Activated gamma-delta T cell treated with anti-CD3 and anti-CD28 coated beads, Interleukin-2, amount 50 U/mL, for 16 hours (primary cell): ENCODE measurements around the gene RNF224.
"Not testable (repeated sequence)": the region's sequence is repeated elsewhere in the genome, so short reads cannot be mapped to it uniquely, and the experiment has no call there.

Source experiments
- DNase-seq: peaks from one replicate; pipeline ENCODE4 v3.0.0-alpha.2; 2020; ENCODE audit warnings: low read depth

Gene RNF224

DNA sequence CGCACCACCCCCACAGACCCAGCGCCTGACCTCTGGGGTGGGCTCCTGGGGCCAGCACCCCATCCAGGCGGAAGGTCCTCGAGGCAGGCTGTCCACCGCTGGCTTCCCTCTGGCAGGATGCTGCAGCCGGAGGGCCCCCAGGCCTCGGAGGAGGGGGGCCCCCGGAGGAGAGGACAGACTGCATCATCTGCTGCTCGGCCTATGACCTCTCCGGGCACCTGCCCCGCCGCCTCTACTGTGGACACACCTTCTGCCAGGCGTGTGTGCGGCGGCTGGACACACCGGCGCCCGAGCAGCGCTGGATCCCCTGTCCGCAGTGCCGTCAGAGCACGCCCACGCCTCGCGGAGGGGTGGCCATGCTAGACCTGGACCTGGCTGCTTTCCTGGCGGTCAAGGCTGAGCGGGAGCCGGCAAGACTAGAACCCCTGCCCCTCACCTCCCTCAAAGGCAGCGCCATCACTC, 1.2 kb downstream of the RNF224 start:
- DNase-seq, result no peak

DNA sequence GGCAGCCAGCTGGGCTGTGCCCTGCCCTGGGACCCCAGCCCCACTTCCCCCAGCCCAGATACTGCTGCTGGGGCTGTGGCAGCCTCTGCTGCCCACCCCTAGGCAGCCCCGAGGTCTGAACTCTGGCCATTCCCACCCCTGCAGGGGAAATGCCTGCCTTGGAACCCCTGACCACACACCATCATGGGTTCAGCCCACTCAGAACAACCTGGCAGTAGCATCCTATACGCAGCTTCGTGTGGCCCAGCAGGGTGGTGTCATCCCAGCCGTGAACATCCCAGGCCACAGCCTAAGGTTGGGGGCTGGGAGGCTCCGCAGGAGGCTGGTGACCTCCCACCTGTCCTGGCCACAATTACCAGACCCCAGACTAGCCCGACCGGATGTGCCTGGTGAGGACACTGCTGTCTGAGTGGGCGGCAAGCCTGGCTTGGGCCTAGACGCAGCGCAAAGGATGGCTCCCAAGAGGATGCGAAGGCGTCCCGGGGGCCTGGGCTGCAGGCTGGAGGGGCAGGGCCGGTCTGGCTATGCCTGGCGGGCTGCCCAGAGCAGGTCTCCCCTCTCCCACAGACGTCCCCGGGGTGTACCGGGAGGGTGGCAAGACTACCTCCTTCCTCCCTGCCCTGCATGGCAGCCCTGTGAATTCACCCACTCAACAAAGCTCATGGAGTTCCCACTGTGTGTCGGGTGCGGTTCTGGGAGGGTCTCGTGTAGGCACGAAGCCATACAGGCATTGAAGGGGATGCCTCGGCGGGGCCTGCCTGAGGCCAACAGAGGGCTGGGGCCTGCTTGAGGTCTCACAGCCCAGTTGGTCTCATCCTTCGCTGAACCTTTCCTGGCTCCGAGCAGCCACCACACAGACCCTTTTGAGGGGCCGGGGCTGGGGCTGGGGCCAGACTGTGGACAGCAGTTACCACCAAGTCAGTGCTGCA, 1.9 kb downstream of the RNF224 start:
- DNase-seq, result no peak

GRCh38 chr9:137229903-137230704, 2.8 kb downstream of the RNF224 start:
- DNase-seq, result no peak

DNA sequence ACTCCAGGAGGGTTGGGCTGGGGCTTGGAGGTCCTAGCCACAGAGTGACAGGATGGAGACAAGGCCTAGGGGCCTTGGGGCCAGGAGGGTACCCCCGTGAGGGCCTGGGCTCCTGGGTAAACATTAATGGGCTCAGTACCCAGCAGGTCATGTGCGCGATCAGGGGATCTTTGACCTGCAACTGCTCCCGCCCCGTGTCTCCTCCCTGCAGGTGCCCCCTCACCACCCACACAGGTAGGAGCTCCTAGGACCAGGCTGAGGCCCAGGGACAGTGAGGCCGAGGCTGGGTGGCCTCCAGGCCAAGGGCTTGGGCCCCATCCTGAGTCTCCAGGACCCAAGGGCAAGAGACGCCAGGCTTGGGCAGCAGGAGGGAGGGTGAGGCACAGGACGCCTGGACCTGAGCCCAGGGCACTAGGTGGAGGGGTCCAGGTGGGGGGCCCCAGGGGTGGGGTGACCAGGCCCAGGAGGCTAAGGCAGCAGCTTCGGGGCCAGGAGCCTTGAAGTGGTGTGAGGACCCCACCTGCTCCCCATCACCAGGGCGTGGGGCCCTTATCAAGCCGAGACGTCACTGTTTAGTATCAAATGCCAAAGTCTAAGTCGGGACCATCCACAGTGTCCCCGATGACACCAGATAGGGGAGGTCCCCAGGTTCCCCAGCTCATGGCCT, 3.5 kb downstream of the RNF224 start, which contains the start of gene SLC34A3:
Gene SLC34A3, plus strand, starts transcription at position 197 of the 667 bp plus-strand sequence. CDS start 802 bp downstream, outside the sequence.
- DNase-seq, result no peak

- DNase-seq, result no peak
Observed at GRCh38 chr9:137231372-137232039, 4.2 kb downstream of the RNF224 start.

GRCh38 chr9:137232101-137232500, 4.8 kb downstream of the RNF224 start:
- DNase-seq, result no peak

DNA sequence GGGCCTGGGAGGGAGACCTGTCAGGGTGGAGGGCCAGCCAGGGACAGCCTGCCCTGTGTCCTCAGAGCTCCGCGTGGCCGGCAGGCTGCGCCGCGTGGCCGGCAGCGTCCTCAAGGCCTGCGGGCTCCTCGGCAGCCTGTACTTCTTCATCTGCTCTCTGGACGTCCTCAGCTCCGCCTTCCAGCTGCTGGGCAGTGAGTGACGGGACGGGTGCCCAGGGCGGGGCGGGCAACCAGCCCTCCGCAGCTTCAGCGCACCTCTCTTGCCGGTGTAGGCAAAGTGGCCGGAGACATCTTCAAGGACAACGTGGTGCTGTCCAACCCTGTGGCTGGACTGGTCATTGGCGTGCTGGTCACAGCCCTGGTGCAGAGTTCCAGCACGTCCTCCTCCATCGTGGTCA, 5.2 kb downstream of the RNF224 start:
- DNase-seq, result no peak

- DNase-seq, result no peak
Observed at GRCh38 chr9:137233143-137233980, 6.1 kb downstream of the RNF224 start.

DNA sequence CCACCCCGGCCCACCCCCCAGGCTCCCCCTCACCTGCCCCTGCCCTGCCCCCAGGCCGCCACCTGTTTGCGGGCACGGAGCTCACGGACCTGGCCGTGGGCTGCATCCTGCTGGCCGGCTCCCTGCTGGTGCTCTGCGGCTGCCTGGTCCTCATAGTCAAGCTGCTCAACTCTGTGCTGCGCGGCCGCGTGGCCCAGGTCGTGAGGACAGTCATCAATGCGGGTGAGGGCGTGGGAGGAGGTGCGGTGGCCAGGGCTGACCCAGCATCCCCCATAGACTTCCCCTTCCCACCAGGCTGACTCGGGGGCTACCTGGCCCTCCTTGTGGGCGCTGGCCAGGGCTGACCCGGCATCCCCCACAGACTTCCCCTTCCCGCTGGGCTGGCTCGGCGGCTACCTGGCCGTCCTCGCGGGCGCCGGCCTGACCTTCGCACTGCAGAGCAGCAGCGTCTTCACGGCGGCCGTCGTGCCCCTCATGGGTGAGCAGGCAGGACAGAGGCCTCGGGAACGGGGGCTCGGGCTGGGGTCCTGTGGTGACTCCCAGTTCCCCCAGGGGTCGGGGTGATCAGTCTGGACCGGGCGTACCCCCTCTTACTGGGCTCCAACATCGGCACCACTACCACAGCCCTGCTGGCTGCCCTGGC, 6.9 kb downstream of the RNF224 start:
- DNase-seq, result no peak

DNA sequence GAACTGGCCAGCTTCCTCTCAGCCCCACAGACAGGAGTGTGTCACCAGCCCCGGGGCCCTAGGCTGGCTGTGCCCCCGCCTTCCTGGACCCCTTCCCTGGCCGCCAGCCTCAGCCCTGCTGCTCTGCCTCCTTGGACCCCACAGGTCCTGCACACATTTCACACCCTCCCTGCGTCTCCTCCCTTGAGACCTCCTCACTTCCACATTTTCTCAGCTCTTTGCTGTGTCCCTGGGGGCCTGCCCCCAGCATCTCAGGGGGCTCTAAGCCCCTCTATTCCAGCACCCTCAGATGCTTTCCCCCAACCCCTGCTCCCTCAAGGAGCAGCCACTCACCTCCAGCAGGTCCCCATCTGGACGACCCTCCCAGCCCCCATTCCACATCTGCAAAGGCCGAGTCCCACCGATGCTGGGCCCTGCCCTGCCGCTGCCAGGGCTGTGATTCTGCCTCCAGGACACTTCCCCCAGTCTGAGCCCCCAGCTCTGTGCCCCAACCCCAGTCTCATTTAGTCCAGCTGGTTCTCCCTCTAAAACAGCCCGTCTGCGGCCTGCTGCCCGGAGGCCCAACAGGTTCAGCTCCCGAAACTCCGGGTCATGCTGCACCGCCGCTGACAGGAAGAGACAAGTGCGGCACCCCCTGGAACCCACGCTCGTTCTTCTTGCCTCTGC, 7.6 kb downstream of the RNF224 start:
- no peak for DNase-seq

GRCh38 chr9:137235424-137236237, 8.3 kb downstream of the RNF224 start:
- no peak for DNase-seq

GRCh38 chr9:137236238-137236935, 9.1 kb downstream of the RNF224 start:
- peak; percentile 87 for DNase-seq

DNA sequence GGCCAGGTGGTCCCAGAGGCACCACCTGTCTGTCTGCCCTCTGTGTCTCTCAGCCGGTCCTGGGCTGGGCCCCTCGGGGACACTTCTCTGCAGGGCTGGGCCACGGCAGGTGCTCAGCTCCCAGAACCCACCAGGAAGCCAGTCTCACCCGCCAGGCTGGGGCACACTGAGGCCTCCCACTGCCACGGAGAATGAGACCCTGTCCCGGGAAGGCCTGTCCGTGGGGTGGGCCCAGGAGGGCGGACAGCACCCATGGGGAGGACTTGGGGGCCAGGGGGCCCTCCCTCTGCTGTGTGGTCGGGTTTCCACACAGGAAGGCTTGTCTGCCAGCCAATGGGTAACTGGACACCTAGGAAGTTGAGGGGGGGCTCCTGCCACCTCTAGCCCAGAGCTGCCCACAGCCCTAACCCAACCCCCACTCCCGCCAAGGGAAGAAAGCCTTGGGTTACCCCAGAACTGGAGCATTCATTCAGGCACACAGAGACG, 9.7 kb downstream of the RNF224 start:
- DNase-seq, result no peak

DNA sequence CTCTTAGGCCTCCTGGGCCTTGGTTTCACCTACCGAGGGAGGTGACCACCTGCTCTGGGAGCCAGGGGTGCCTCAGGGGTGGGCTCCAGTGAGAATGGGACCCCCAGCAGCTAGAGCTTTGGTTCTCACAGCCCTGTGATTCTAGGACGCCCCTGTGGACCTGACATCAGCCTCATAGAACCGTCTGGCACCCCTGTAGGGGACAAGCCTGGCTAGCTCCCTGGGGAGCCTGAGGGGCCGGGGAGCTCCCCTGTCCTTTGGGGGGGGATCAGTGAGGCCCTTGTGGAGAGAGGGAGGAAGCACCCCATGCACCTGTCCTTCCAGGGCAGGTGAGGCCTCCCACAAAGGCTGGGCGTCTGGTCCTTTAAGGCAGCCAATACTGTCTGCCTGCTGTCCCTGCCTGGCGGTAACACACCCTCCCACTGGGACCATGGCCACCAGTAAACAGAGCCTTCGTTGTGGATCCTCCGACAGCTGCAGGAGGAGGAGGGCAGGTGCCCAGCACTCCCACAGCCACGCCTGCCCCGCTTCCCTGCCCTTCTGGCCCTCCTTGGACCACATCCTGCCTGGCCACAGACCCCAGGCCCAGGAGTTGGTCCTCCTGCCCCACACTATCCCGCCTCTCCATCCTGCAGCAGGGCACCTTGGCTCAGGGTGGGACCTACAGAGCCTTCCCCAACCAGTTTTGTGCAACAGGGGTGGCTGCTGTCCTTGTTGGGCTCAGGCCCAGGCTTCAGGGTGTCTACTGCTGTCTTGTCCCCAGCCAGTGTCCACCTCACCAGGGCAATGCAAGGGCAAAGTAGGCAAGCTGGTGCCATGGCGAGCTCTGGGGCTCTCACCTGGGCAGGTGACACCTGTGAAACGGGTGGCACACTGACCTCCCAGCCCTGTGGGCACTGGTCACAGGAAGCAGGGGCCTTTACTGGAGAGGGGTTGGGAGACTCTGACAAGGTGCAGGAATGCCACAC, 10.7 kb downstream of the RNF224 start:
- DNase-seq, result no peak

DNA sequence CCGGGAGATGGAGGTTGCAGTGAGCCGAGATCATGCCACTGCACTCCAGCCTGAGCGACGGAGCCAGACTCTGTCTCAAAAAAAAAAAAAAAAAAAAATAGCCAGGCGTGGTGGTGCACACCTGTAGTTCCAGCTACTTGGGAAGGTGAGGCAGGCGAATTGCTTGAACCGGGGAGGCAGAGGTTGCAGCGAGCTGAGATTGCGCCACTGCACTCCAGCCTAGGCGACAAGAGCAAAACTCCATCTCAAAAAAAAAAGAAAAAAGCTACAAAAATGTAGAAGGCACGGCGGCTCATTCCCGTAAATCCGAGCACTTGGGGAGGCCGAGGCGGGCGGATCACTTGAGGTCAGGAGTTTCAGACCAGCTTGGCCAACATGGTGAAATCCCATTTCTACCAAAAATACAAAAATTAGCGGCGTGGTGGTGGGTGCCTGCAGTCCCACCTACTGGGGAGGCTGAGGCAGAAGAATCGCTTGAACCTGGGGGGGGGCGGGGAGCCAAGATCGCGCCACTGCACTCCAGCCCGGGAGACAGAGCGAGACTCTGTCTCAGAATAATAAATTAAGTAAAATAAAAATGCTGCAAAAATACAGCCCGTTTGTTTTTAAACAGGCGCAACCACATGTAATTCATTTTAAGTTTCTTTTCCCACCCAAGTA, 12.4 kb downstream of the RNF224 start:
- DNase-seq, result not testable (repeated sequence)

GRCh38 chr9:137240318-137240840, 13.1 kb downstream of the RNF224 start:
- DNase-seq, result peak; percentile 52
